ENCODE results near the gene HLA-DRA.

Gene HLA-DRA

GRCh38 chr6:32491700-32492099 is 52.0 kb downstream of the HLA-DRA start:
- no peak overlapping the region for H3K9ac ChIP-seq (ENCODE audit: low read depth, low read length, poor library complexity, severe bottlenecking)
- H4K20me1 ChIP-seq (ENCODE audit: insufficient read depth, low read length, poor library complexity, severe bottlenecking): no peaks in the 10 kb centered on the region
- H3F3A ChIP-seq (ENCODE audit: low read depth): no peaks in the 10 kb centered on the region
- no peaks in the 10 kb centered on the region for H3K27me3 ChIP-seq (ENCODE audit: insufficient read depth, low read length, poor library complexity, severe bottlenecking)
- no peaks in the 10 kb centered on the region for H3K9me3 ChIP-seq (ENCODE audit: insufficient read depth, low read depth, low read length)
- H2AFZ ChIP-seq (ENCODE audit: low read length): no peak overlapping the region
- H3K9me2 ChIP-seq (replicated peaks; ENCODE audit: low read depth, low read length): no peaks in the 10 kb centered on the region
- no peaks in the 10 kb centered on the region for H3K4me1 ChIP-seq (ENCODE audit: insufficient read depth, low read length, poor library complexity, severe bottlenecking)
- H3K79me2 ChIP-seq (ENCODE audit: insufficient read depth, low read length): no peaks in the 10 kb centered on the region
- H3K4me2 ChIP-seq (ENCODE audit: low read depth, low read length, poor library complexity, severe bottlenecking): no peak overlapping the region
- H3K36me3 ChIP-seq (ENCODE audit: insufficient read depth, low read length): no peaks in the 10 kb centered on the region
- TF ChIP-seq CTCF (conservative IDR thresholded peaks at IDR 0.05; ENCODE audit: low read length): no peak
- no peak for TF ChIP-seq EZH2phosphoT487 (IDR thresholded peaks at IDR 0.05; ENCODE audit: borderline replicate concordance)
- no peak overlapping the region for H3K4me3 ChIP-seq (ENCODE audit: low read length, poor library complexity, severe bottlenecking)

- Histone ChIP-seq H3F3A (ENCODE audit: low read depth) (no peaks in the 10 kb centered on the region), H3K36me3 (ENCODE audit: insufficient read depth, low read length) (no peaks in the 10 kb centered on the region), H3K4me3 (ENCODE audit: low read length, poor library complexity, severe bottlenecking) (no peak overlapping the region), H3K9me2 (replicated peaks; ENCODE audit: low read depth, low read length) (no peaks in the 10 kb centered on the region), H2AFZ (ENCODE audit: low read length) (no peak overlapping the region), H3K4me2 (ENCODE audit: low read depth, low read length, poor library complexity, severe bottlenecking) (no peak overlapping the region), H3K27me3 (ENCODE audit: insufficient read depth, low read length, poor library complexity, severe bottlenecking) (no peaks in the 10 kb centered on the region), H3K4me1 (ENCODE audit: insufficient read depth, low read length, poor library complexity, severe bottlenecking) (no peaks in the 10 kb centered on the region), H4K20me1 (ENCODE audit: insufficient read depth, low read length, poor library complexity, severe bottlenecking) (no peaks in the 10 kb centered on the region), H3K79me2 (ENCODE audit: insufficient read depth, low read length) (no peaks in the 10 kb centered on the region), H3K9me3 (ENCODE audit: insufficient read depth, low read depth, low read length) (no peaks in the 10 kb centered on the region), H3K9ac (ENCODE audit: low read depth, low read length, poor library complexity, severe bottlenecking) (no peak overlapping the region)
- TF ChIP-seq EZH2phosphoT487 (IDR thresholded peaks at IDR 0.05; ENCODE audit: borderline replicate concordance) (no peak), CTCF (conservative IDR thresholded peaks at IDR 0.05; ENCODE audit: low read length) (no peak)
Observed at GRCh38 chr6:32492351-32492750, 52.7 kb downstream of the HLA-DRA start.
